GM23338 (cell line): ENCODE results near the gene CCDC117. TPM values are rescaled to one million over a fixed set of nuclear protein-coding genes. Genes with fewer than 3 reads are reported as not detected.

Experiments
- ATAC-seq: fragments of 200-7000 bp; cut with Tn5 transposase; 3 replicates; pipeline ENCODE4 v1.9.1; 2020
- DNase-seq: peaks from one replicate; pipeline ENCODE4 v3.0.0-alpha.2; 2015; ENCODE audit warnings: low spot score
- H2AFZ ChIP-seq: fragments of 200-600 bp; sonication (generic); 2 replicates; pipeline ENCODE4 v1.8.0; 2016; ENCODE audit warnings: antibody characterized with exemption, mild to moderate bottlenecking, moderate library complexity
- H3F3A ChIP-seq: fragments of 200-600 bp; sonication (generic); replicated peaks from 2 replicates; pipeline ENCODE4 v1.8.0; 2017; ENCODE audit warnings: antibody characterized with exemption, mixed run types, low read depth
- H3K27ac ChIP-seq: fragments of 200-600 bp; sonication (generic); 2 replicates; pipeline ENCODE4 v1.6.1; 2016; ENCODE audit warnings: low read depth
- H3K27me3 ChIP-seq: fragments of 200-600 bp; sonication (generic); 2 replicates; pipeline ENCODE4 v1.8.0; 2016; ENCODE audit warnings: mild to moderate bottlenecking, mixed run types, moderate library complexity; ENCODE audit not compliant: insufficient read depth
- H3K36me3 ChIP-seq: fragments of 200-600 bp; sonication (generic); 2 replicates; pipeline ENCODE4 v1.8.0; 2016; ENCODE audit warnings: mild to moderate bottlenecking; ENCODE audit not compliant: insufficient read depth
- H3K4me1 ChIP-seq: fragments of 200-600 bp; sonication (generic); 2 replicates; pipeline ENCODE4 v1.8.0; 2016; ENCODE audit warnings: mild to moderate bottlenecking, moderate library complexity; ENCODE audit not compliant: insufficient read depth
- H3K4me2 ChIP-seq: fragments of 200-600 bp; sonication (generic); 2 replicates; pipeline ENCODE4 v1.7.1; 2017; ENCODE audit warnings: mixed run types
- H3K4me3 ChIP-seq: fragments of 200-600 bp; sonication (generic); 2 replicates; pipeline ENCODE4 v1.6.1; 2016; ENCODE audit warnings: mixed run types
- H3K79me2 ChIP-seq: fragments of 200-600 bp; sonication (generic); replicated peaks from 2 replicates; pipeline ENCODE4 v1.8.0; 2017; ENCODE audit warnings: mild to moderate bottlenecking; ENCODE audit not compliant: insufficient read depth
- H3K9me2 ChIP-seq: fragments of 200-600 bp; sonication (generic); 2 replicates; pipeline ENCODE4 v1.8.0; 2017; ENCODE audit not compliant: insufficient read depth
- H4K20me1 ChIP-seq: fragments of 200-600 bp; sonication (generic); replicated peaks from 2 replicates; pipeline ENCODE4 v1.8.0; 2017; ENCODE audit warnings: mild to moderate bottlenecking; ENCODE audit not compliant: insufficient read depth
- H3K27ac Mint-ChIP-seq: 2 replicates; pipeline ENCODE4 v1.8.0; 2020; ENCODE audit warnings: inconsistent platforms, mild to moderate bottlenecking, moderate library complexity, mixed read lengths
- H3K27me3 Mint-ChIP-seq: 3 replicates; pipeline ENCODE4 v1.8.0; 2022; ENCODE audit warnings: low read depth, mild to moderate bottlenecking, moderate library complexity, mixed read lengths, inconsistent platforms; ENCODE audit not compliant: insufficient read depth, poor library complexity
- H3K36me3 Mint-ChIP-seq: 3 replicates; pipeline ENCODE4 v1.8.0; 2021; ENCODE audit warnings: low read depth, mild to moderate bottlenecking, inconsistent platforms, moderate library complexity, mixed read lengths
- H3K4me1 Mint-ChIP-seq: 3 replicates; pipeline ENCODE4 v1.8.0; 2020; ENCODE audit warnings: mild to moderate bottlenecking, inconsistent platforms, mixed read lengths
- H3K4me3 Mint-ChIP-seq: 3 replicates; pipeline ENCODE4 v1.8.0; 2021; ENCODE audit warnings: moderate library complexity, mild to moderate bottlenecking, inconsistent platforms, mixed read lengths
- H3K9me3 Mint-ChIP-seq: 3 replicates; pipeline ENCODE4 v1.8.0; 2020; ENCODE audit warnings: moderate library complexity, mild to moderate bottlenecking, inconsistent platforms, mixed read lengths
- CREB1 ChIP-seq: fragments of 250-450 bp; sonication (Bioruptor Pico); IDR thresholded peaks from 2 replicates; pipeline ENCODE4 v1.5.0; 2020; ENCODE audit warnings: low read depth, mild to moderate bottlenecking, moderate library complexity
- POLR2AphosphoS5 ChIP-seq: IDR thresholded peaks from 2 replicates; pipeline ENCODE4 v1.6.1; 2016; ENCODE audit warnings: antibody characterized with exemption, low read depth
- STAT1 ChIP-seq: IDR thresholded peaks from one replicate; pipeline ENCODE4 v1.6.1; 2016; ENCODE audit warnings: antibody characterized with exemption; ENCODE audit not compliant: unreplicated experiment
- polyA plus RNA-seq: library from polyadenylated mRNA; unstranded; fragments of >200 nt; fragmentation: Nextera tagmentation; extraction: Ambion mirVana; gene quantifications from 2 replicates; pipeline ENCODE4 v1.2.1, GENCODE V29; 2016
- small RNA-seq: library from RNA; depleted of rRNA; stranded (forward); fragments of <200 nt; gene quantifications from one replicate; pipeline ENCODE3, GENCODE V24; 2014; ENCODE audit warnings: low replicate concordance
- total RNA-seq: library from RNA; depleted of rRNA; stranded (reverse); fragments of >200 nt; shearing (Covaris generic); gene quantifications from 2 replicates; pipeline ENCODE4 v1.2.3, GENCODE V29; 2014; rRNA removed
- TF ChIP-seq, protein P1 (sequence below), 2 experiments: fragments of 200-600 bp in 1 of 2; sonication (generic) in 1 of 2; conservative IDR thresholded peaks; 2 replicates each; pipeline versions ENCODE4 v1.5.1 to v1.6.1; 2016 to 2017; ENCODE audit warnings: antibody characterized with exemption in 2 of 2, low read depth in 2 of 2, mild to moderate bottlenecking in 2 of 2, moderate library complexity in 1 of 2
- TF ChIP-seq, protein P2 (sequence below): IDR thresholded peaks from 2 replicates; pipeline ENCODE4 v1.6.1; 2016; ENCODE audit warnings: antibody characterized with exemption

Gene CCDC117
- total and polyA plus RNA-seq, 2 experiments from 2014 or later, result 23.9 to 54.1 TPM

DNA sequence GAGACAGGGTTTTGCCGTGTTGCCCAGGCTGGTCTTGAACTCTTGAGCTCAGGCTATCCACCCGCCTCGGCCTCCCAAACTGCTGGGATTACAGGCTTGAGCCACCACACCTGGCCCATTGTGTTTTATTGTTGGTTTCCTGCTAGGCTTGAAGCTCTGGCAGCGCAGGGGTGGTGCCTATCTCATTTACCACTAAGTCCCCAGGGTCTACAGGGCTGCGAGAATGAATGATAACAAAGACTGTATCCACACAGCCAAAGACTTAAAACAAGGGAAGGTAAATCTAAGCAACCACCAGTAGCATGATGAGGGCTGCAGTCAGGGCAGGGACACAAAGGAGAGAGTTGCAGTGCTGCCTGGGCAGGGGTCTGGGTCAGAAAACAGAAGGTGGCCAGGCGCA, 65.1 kb downstream of the CCDC117 start:
- Histone ChIP-seq H3K79me2 (no peaks in the 10 kb centered on the region), H3K27ac (no peak overlapping the region), H3K4me3 (no peak overlapping the region), H3F3A (no peaks in the 10 kb centered on the region; the same call in 1 of the 2 replicates), H3K4me1 (no peaks in the 10 kb centered on the region), H2AFZ (no peak overlapping the region), H3K36me3 (no peaks in the 10 kb centered on the region), H4K20me1 (no peaks in the 10 kb centered on the region), H3K9me2 (no peaks in the 10 kb centered on the region), H3K27me3 (no peaks in the 10 kb centered on the region), H3K4me2 (no peak overlapping the region)
- Mint-ChIP-seq H3K36me3 (no peaks in the 10 kb centered on the region), H3K27ac (no peak overlapping the region), H3K9me3 (no peaks in the 10 kb centered on the region), H3K4me3 (no peak overlapping the region), H3K27me3 (peaks cover 6% of the 10 kb centered on the region), H3K4me1 (no peaks in the 10 kb centered on the region; the same call in 2 of the 3 replicates)
- ATAC-seq, result peak; percentile 37; the same call in 2 of the 3 replicates
- TF ChIP-seq, protein P1, sequence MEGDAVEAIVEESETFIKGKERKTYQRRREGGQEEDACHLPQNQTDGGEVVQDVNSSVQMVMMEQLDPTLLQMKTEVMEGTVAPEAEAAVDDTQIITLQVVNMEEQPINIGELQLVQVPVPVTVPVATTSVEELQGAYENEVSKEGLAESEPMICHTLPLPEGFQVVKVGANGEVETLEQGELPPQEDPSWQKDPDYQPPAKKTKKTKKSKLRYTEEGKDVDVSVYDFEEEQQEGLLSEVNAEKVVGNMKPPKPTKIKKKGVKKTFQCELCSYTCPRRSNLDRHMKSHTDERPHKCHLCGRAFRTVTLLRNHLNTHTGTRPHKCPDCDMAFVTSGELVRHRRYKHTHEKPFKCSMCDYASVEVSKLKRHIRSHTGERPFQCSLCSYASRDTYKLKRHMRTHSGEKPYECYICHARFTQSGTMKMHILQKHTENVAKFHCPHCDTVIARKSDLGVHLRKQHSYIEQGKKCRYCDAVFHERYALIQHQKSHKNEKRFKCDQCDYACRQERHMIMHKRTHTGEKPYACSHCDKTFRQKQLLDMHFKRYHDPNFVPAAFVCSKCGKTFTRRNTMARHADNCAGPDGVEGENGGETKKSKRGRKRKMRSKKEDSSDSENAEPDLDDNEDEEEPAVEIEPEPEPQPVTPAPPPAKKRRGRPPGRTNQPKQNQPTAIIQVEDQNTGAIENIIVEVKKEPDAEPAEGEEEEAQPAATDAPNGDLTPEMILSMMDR (conservative IDR thresholded peaks at IDR 0.05; ENCODE audit: low read depth in 2 of 2), result no peak
- no peak for TF ChIP-seq CREB1 (CRISPR knock-in tag)
- no peak for TF ChIP-seq STAT1
- TF ChIP-seq POLR2AphosphoS5, result no peak
- TF ChIP-seq, protein P2, sequence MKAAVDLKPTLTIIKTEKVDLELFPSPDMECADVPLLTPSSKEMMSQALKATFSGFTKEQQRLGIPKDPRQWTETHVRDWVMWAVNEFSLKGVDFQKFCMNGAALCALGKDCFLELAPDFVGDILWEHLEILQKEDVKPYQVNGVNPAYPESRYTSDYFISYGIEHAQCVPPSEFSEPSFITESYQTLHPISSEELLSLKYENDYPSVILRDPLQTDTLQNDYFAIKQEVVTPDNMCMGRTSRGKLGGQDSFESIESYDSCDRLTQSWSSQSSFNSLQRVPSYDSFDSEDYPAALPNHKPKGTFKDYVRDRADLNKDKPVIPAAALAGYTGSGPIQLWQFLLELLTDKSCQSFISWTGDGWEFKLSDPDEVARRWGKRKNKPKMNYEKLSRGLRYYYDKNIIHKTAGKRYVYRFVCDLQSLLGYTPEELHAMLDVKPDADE, result no peak
- DNase-seq, result no peak

Small RNAs within 50 kb of the gene (small RNA-seq; reads per million reads assigned to genes)
- gene Z93930.1, result not detected

Other genes starting within 250 kb of the CCDC117 start
- 10.7 and 16.1 TPM in 2 replicates for gene TTC28, start 92.9 kb upstream of the CCDC117 start, total RNA-seq
- 2.1 and 4.5 TPM in 2 replicates for gene TTC28, start 92.9 kb upstream of the CCDC117 start, polyA plus RNA-seq
- 100 and 121 TPM in 2 replicates for gene CHEK2, start 30.9 kb upstream of the CCDC117 start, total RNA-seq
- gene CHEK2, start 30.9 kb upstream of the CCDC117 start, polyA plus RNA-seq, result 80.0 and 86.0 TPM in 2 replicates
- gene HSCB, start 30.7 kb upstream of the CCDC117 start, total RNA-seq, result 17.7 and 18.6 TPM in 2 replicates
- gene HSCB, start 30.7 kb upstream of the CCDC117 start, polyA plus RNA-seq, result 28.4 and 30.9 TPM in 2 replicates
- gene XBP1, start 27.9 kb downstream of the CCDC117 start, total RNA-seq, result 163 and 195 TPM in 2 replicates
- 90.0 and 95.1 TPM in 2 replicates for gene XBP1, start 27.9 kb downstream of the CCDC117 start, polyA plus RNA-seq
- gene ZNRF3, start 110.9 kb downstream of the CCDC117 start, total RNA-seq, result 28.9 and 32.2 TPM in 2 replicates
- 11.1 and 12.3 TPM in 2 replicates for gene ZNRF3, start 110.9 kb downstream of the CCDC117 start, polyA plus RNA-seq